Measurements from ENCODE around the gene MLLT3. TPM values are rescaled to one million over a fixed set of nuclear protein-coding genes. Genes with fewer than 3 reads are reported as not detected.

Gene MLLT3
- total RNA-seq, 4 donors from 2014 or later: 9.4 to 38.2 (median 30.2) TPM

DNA sequence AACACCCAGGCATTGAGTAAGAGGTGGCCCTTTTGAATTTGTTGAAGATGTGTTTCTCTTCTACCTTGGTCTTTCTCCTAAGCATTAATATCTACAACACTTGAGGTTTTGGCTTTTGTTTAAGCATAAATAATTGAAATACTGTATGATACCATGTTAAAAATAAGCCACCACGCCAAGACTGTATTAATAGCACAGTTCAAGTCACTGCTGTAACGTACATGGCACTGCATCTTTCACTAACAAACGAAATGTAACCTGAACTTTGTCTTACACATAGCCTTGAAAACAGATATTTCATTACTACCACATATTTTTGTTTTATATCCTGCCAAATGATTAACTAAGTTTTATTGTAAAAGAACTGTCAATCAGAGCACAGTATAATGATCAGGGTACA is 112.8 kb downstream of the MLLT3 start:
- intact Hi-C loops (cut with DNase I; ENCODE audit: low total_unique reads): no loop called here
- in situ Hi-C loops (cut with MboI; ENCODE audit: low pct_ligation_motif_present in 1 of 4, low pct_unique_long_range_greater_than_20kb in 1 of 4, low sequenced_read_pairs in 3 of 4): no loop called here
- TF ChIP-seq POLR2A (IDR thresholded peaks at IDR 0.05) (no peak), EP300 (IDR thresholded peaks at IDR 0.05; ENCODE audit: low read depth) (no peak), POLR2AphosphoS5 (IDR thresholded peaks at IDR 0.05) (no peak), CTCF (IDR thresholded peaks at IDR 0.05) (no peak)
- no peaks in the 10 kb centered on the region for H3K27me3 ChIP-seq
- H3K4me3 ChIP-seq: no peak overlapping the region
- no peak overlapping the region for H3K27ac ChIP-seq
- DNase-seq: no peak
- no peaks in the 10 kb centered on the region for H3K9me3 ChIP-seq
- no peaks in the 10 kb centered on the region for H3K36me3 ChIP-seq
- WGBS, 2 donors (ENCODE audit: low coverage in 1 of 2): 65 to 67% methylated on average over 3 of the region's 3 CpGs
- H3K4me1 ChIP-seq: peaks cover 12 to 58% (median 32%) of the 10 kb centered on the region in 4 donors

DNA sequence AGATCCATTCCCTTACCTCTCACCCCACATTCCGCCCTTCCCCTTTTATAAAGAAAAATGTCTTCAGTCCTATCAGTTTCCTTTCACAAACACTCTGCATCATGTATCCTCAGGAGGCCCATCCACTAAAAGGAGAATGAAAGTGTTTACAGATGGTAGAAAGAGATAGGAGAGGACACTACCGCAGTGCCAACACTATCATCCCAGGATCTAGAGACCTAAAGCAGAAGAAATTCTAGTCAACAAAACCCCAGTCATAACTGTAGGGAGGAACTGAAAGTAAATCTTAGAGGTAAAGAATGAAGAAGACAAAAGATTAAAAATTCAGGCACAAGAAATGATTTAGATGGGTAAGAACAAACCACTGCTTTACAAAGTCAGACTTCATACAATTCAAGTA is 114.1 kb downstream of the MLLT3 start:
- Histone ChIP-seq H3K9me3 (no peaks in the 10 kb centered on the region), H3K36me3 (no peaks in the 10 kb centered on the region), H3K4me3 (no peak overlapping the region), H3K27me3 (no peaks in the 10 kb centered on the region), H3K4me1 (peaks cover 10 to 52% (median 29%) of the 10 kb centered on the region in 4 donors), H3K27ac (no peak overlapping the region)
- intact Hi-C loops (cut with DNase I; ENCODE audit: low total_unique reads) (no loop called here), in situ Hi-C loops (cut with MboI; ENCODE audit: low pct_ligation_motif_present in 1 of 4, low pct_unique_long_range_greater_than_20kb in 1 of 4, low sequenced_read_pairs in 3 of 4) (no loop called here)
- no peak for DNase-seq
- TF ChIP-seq POLR2AphosphoS5 (IDR thresholded peaks at IDR 0.05) (no peak), CTCF (IDR thresholded peaks at IDR 0.05) (no peak), POLR2A (IDR thresholded peaks at IDR 0.05) (no peak), EP300 (IDR thresholded peaks at IDR 0.05; ENCODE audit: low read depth) (no peak)
- WGBS, 2 donors (ENCODE audit: low coverage in 1 of 2): 71 to 85% methylated on average over 2 of the region's 2 CpGs

- 37 to 54% methylated on average over 1 of the region's 1 CpG for WGBS, 2 donors (ENCODE audit: low coverage in 1 of 2)
- intact Hi-C loops (cut with DNase I; ENCODE audit: low total_unique reads) (no loop called here), in situ Hi-C loops (cut with MboI; ENCODE audit: low pct_ligation_motif_present in 1 of 4, low pct_unique_long_range_greater_than_20kb in 1 of 4, low sequenced_read_pairs in 3 of 4) (no loop called here)
- Histone ChIP-seq H3K27ac (no peak overlapping the region), H3K36me3 (no peaks in the 10 kb centered on the region), H3K4me1 (peaks cover 2 to 44% (median 21%) of the 10 kb centered on the region in 4 donors), H3K4me3 (no peak overlapping the region), H3K9me3 (no peaks in the 10 kb centered on the region), H3K27me3 (no peaks in the 10 kb centered on the region)
- TF ChIP-seq POLR2A (IDR thresholded peaks at IDR 0.05) (no peak), EP300 (IDR thresholded peaks at IDR 0.05; ENCODE audit: low read depth) (no peak), CTCF (IDR thresholded peaks at IDR 0.05) (no peak), POLR2AphosphoS5 (IDR thresholded peaks at IDR 0.05) (no peak)
- no peak for DNase-seq
Measured at GRCh38 chr9:20507431-20507830, 114.9 kb downstream of the MLLT3 start.

DNA sequence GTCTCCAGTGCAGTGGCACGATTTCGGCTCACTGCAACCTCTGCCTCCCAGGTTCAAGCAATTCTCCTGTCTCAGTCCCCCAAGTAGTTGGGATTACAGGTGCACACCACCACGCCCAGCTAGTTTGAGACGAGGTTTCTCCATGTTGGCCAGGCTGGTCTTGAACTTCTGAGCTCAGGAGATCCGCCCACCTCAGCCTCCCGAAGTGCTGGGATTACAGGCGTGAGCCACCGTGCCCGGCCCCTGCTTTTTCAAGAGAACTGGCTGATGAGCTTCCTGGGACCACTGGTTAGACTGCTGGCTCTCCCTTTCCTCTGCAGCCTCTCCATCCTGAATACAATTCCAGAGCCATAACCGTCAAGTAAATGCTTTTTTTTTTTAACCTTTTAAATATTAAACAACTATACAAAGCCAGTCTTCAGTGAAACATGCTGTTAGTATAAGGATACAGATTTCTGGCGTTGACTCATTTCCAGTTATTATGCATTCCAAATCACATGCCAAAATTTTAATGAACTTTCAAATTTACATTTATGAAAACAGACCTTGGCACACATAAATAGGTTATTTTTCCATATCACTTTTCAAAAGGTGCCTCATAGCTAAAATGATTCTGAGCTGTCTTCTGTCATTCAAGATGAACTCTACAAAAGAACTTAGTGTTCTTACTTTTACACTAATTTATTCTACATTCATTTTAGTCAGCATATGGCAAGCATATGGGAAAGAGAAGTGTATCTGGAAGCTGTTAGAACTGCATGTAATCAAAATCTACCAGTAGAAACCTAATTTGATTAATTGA is 116.0 kb downstream of the MLLT3 start:
- intact Hi-C loops (cut with DNase I; ENCODE audit: low total_unique reads): no loop called here
- in situ Hi-C loops (cut with MboI; ENCODE audit: low pct_ligation_motif_present in 1 of 4, low pct_unique_long_range_greater_than_20kb in 1 of 4, low sequenced_read_pairs in 3 of 4): no loop called here
- WGBS, 2 donors (ENCODE audit: low coverage in 1 of 2): 43 to 83% methylated on average over 2 to 11 of the region's 11 CpGs
- no peak for DNase-seq
- Histone ChIP-seq H3K27ac (no peak overlapping the region), H3K4me3 (no peak overlapping the region), H3K9me3 (no peaks in the 10 kb centered on the region), H3K27me3 (no peaks in the 10 kb centered on the region), H3K4me1 (peaks cover 0 to 36% (median 13%) of the 10 kb centered on the region in 4 donors), H3K36me3 (no peaks in the 10 kb centered on the region)
- no peak for TF ChIP-seq POLR2AphosphoS5 (IDR thresholded peaks at IDR 0.05)
- no peak for TF ChIP-seq CTCF (IDR thresholded peaks at IDR 0.05)
- TF ChIP-seq EP300 (IDR thresholded peaks at IDR 0.05; ENCODE audit: low read depth): no peak
